PC-3 (cell line): ENCODE measurements around the gene NFKBIA.

ENCODE experiments used
- CTCF ChIP-seq: fragments of 300-600 bp; sonication (generic); conservative IDR thresholded peaks from 2 replicates; pipeline ENCODE4 v1.5.1; 2017; ENCODE audit warnings: antibody characterized with exemption, low read depth, mild to moderate bottlenecking, low read length
- EZH2 ChIP-seq: fragments of 300-600 bp; sonication (generic); IDR thresholded peaks from one replicate; pipeline ENCODE4 v1.6.1; 2017; ENCODE audit warnings: antibody characterized with exemption, mild to moderate bottlenecking, low read length; ENCODE audit not compliant: unreplicated experiment

- TF ChIP-seq CTCF = no peak
- TF ChIP-seq EZH2 = no peak
Measured at GRCh38 chr14:35353409-35354172, 51.0 kb downstream of the NFKBIA start.
